Smooth muscle cell (in vitro differentiated cells): ENCODE measurements around the gene DHX30. TPM values are rescaled to one million over a fixed set of nuclear protein-coding genes. Genes with fewer than 3 reads are reported as not detected.

Source experiments
- DNase-seq: peaks from one replicate; lab custom pipeline; 2025; ENCODE audit not compliant: unreplicated experiment; lab: John Stamatoyannopoulos, UW
- H2AFZ ChIP-seq: fragments of 200-600 bp; sonication (generic); 2 replicates; pipeline ENCODE4 v1.6.0; 2016; ENCODE audit warnings: antibody characterized with exemption, low read depth, mild to moderate bottlenecking
- H3F3A ChIP-seq: fragments of 200-600 bp; sonication (generic); 2 replicates; pipeline ENCODE4 v1.6.0; 2017; ENCODE audit warnings: antibody characterized with exemption, low read depth
- H3K27ac ChIP-seq: fragments of 200-600 bp; sonication (generic); 2 replicates; pipeline ENCODE4 v1.5.1; 2016; ENCODE audit warnings: low read depth, mild to moderate bottlenecking
- H3K27me3 ChIP-seq: fragments of 200-600 bp; sonication (generic); 2 replicates; pipeline ENCODE4 v1.6.1; 2016; ENCODE audit warnings: low read depth, mild to moderate bottlenecking
- H3K36me3 ChIP-seq: fragments of 200-600 bp; sonication (generic); 2 replicates; pipeline ENCODE4 v1.5.1; 2016; ENCODE audit warnings: low read depth
- H3K4me1 ChIP-seq: fragments of 200-600 bp; sonication (generic); 2 replicates; pipeline ENCODE4 v1.5.1; 2016; ENCODE audit warnings: low read depth
- H3K4me2 ChIP-seq: fragments of 200-600 bp; sonication (generic); 2 replicates; pipeline ENCODE4 v1.6.0; 2016; ENCODE audit warnings: mild to moderate bottlenecking
- H3K4me3 ChIP-seq: fragments of 200-600 bp; sonication (generic); 2 replicates; pipeline ENCODE4 v1.5.1; 2016; ENCODE audit warnings: mild to moderate bottlenecking
- H3K79me2 ChIP-seq: fragments of 200-600 bp; sonication (generic); 2 replicates; pipeline ENCODE4 v1.6.0; 2016; ENCODE audit warnings: low read depth, mild to moderate bottlenecking
- H3K9ac ChIP-seq: fragments of 200-600 bp; sonication (generic); 2 replicates; pipeline ENCODE4 v1.6.0; 2016; ENCODE audit warnings: low read depth
- H3K9me3 ChIP-seq: fragments of 200-600 bp; sonication (generic); replicated peaks from 2 replicates; pipeline ENCODE4 v1.5.1; 2016; ENCODE audit warnings: low read depth
- H4K20me1 ChIP-seq: fragments of 200-600 bp; sonication (generic); 2 replicates; pipeline ENCODE4 v1.6.0; 2016; ENCODE audit warnings: low read depth
- WGBS: methylation state at CpG from one replicate; pipeline ENCODE4 v1.1.7; 2016; ENCODE audit warnings: low lambda C conversion rate; 5-methylcytosine and 5-hydroxymethylcytosine counted together
- polyA plus RNA-seq: library from polyadenylated mRNA; unstranded; fragments of >200 nt; fragmentation: Nextera tagmentation; extraction: Ambion mirVana; gene quantifications from 2 replicates; pipeline ENCODE4 v1.2.1, GENCODE V29; 2016
- total RNA-seq: library from RNA; depleted of rRNA; stranded (reverse); fragments of >200 nt; gene quantifications from 2 replicates; pipeline ENCODE4 v1.2.3, GENCODE V29; 2014
- TF ChIP-seq, protein P1 (sequence below): fragments of 200-600 bp; sonication (generic); IDR thresholded peaks from 2 replicates; pipeline ENCODE4 v1.5.1; 2017; ENCODE audit warnings: borderline replicate concordance, mild to moderate bottlenecking, antibody characterized with exemption; ENCODE audit not compliant: insufficient read depth, poor library complexity, severe bottlenecking

Gene DHX30
- total and polyA plus RNA-seq, 2 experiments from 2014 or later = 35.9 to 51.6 TPM

DNA sequence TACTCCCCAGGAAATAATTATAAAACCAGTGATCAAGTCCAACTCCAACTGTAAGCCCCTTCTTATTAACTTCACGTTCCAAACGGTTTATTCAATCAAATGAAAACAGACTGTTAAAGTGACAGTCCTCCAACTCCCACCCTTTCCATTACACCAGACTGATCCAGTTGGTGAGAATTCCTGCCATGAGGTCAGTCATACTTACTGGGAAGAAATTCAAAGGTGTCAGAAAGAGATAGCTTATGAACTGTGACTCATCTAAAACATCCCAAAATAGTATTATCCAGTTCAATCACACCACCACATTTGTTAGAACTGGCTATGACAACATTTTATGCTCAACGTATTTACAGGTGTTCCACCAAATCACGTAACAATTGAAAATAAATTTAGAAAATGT lies 40.7 kb upstream of the DHX30 start:
- Histone ChIP-seq H3K4me2 (no peak overlapping the region), H4K20me1 (peaks cover 73% of the 10 kb centered on the region), H3K9ac (no peak overlapping the region), H3K27me3 (no peaks in the 10 kb centered on the region), H3K36me3 (no peaks in the 10 kb centered on the region), H3K9me3 (no peaks in the 10 kb centered on the region), H3K4me3 (no peak overlapping the region), H2AFZ (no peak overlapping the region), H3K27ac (no peak overlapping the region), H3F3A (peaks cover 5% of the 10 kb centered on the region), H3K79me2 (peaks cover 98% of the 10 kb centered on the region), H3K4me1 (no peaks in the 10 kb centered on the region)
- DNase-seq = no peak
- TF ChIP-seq, protein P1, sequence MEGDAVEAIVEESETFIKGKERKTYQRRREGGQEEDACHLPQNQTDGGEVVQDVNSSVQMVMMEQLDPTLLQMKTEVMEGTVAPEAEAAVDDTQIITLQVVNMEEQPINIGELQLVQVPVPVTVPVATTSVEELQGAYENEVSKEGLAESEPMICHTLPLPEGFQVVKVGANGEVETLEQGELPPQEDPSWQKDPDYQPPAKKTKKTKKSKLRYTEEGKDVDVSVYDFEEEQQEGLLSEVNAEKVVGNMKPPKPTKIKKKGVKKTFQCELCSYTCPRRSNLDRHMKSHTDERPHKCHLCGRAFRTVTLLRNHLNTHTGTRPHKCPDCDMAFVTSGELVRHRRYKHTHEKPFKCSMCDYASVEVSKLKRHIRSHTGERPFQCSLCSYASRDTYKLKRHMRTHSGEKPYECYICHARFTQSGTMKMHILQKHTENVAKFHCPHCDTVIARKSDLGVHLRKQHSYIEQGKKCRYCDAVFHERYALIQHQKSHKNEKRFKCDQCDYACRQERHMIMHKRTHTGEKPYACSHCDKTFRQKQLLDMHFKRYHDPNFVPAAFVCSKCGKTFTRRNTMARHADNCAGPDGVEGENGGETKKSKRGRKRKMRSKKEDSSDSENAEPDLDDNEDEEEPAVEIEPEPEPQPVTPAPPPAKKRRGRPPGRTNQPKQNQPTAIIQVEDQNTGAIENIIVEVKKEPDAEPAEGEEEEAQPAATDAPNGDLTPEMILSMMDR = no peak
- WGBS = 84% methylated on average over 4 of the region's 4 CpGs

DNA sequence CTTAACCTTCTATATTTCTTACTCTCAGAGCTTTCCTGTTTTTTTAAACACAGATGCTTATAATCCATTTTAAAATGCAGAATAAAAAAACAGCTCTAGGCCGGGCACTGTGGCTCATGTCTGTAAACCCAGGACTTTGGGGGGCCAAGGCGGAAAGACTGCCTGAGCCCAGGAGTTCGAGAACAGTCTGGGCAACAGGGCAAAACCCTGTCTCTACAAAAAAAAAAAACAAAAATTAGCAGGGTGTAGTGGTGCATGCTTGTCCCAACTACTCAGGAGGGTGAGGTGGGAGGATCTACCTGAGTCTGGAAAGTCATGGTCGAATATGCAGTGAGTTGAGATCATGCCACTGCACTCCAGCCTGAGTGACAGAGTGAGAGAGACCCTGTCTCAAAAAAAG lies 36.8 kb upstream of the DHX30 start:
- Histone ChIP-seq H2AFZ (no peak overlapping the region), H3K4me2 (no peak overlapping the region), H4K20me1 (peaks cover 70% of the 10 kb centered on the region), H3K4me3 (no peak overlapping the region), H3K79me2 (peaks cover 96% of the 10 kb centered on the region), H3K9me3 (no peaks in the 10 kb centered on the region), H3K4me1 (no peaks in the 10 kb centered on the region), H3K27ac (no peak overlapping the region), H3K9ac (no peak overlapping the region), H3K27me3 (no peaks in the 10 kb centered on the region), H3K36me3 (no peaks in the 10 kb centered on the region), H3F3A (no peaks in the 10 kb centered on the region)
- 98% methylated on average over 4 of the region's 4 CpGs for WGBS
- DNase-seq = no peak
- TF ChIP-seq, protein P1 = no peak

GRCh38 chr3:47772047-47772446 lies 30.9 kb upstream of the DHX30 start:
- peaks cover 91% of the 10 kb centered on the region for H4K20me1 ChIP-seq
- no peaks in the 10 kb centered on the region for H3K27me3 ChIP-seq
- H3K36me3 ChIP-seq = peaks cover 3% of the 10 kb centered on the region
- H3K27ac ChIP-seq = no peak overlapping the region
- H3F3A ChIP-seq = no peaks in the 10 kb centered on the region
- DNase-seq = no peak
- H3K4me3 ChIP-seq = no peak overlapping the region
- H3K79me2 ChIP-seq = peaks cover 96% of the 10 kb centered on the region
- WGBS = 97% methylated on average over 8 of the region's 8 CpGs
- no peak overlapping the region for H3K9ac ChIP-seq
- no peak overlapping the region for H2AFZ ChIP-seq
- H3K4me1 ChIP-seq = no peaks in the 10 kb centered on the region
- no peaks in the 10 kb centered on the region for H3K9me3 ChIP-seq
- TF ChIP-seq, protein P1 = no peak
- no peak overlapping the region for H3K4me2 ChIP-seq

- Histone ChIP-seq H3K27ac (no peak overlapping the region), H2AFZ (no peak overlapping the region), H3K4me3 (no peak overlapping the region), H3K4me1 (no peaks in the 10 kb centered on the region), H3K4me2 (no peak overlapping the region), H4K20me1 (peaks cover 92% of the 10 kb centered on the region), H3K9me3 (no peaks in the 10 kb centered on the region), H3K9ac (no peak overlapping the region), H3K27me3 (no peaks in the 10 kb centered on the region), H3F3A (no peaks in the 10 kb centered on the region), H3K79me2 (peaks cover 97% of the 10 kb centered on the region), H3K36me3 (peaks cover 3% of the 10 kb centered on the region)
- WGBS = 94% methylated on average over 8 of the region's 8 CpGs
- TF ChIP-seq, protein P1 = no peak
- no peak for DNase-seq
Observed at GRCh38 chr3:47772788-47773187, 30.1 kb upstream of the DHX30 start.
